Subcutaneous adipose tissue (tissue), 4 donors: ENCODE results near the gene KRTAP10-4. TPM values are rescaled to one million over a fixed set of nuclear protein-coding genes. Genes with fewer than 3 reads are reported as not detected.

Experiments used
- CTCF ChIP-seq: fragments of 450-650 bp; IDR thresholded peaks from one replicate; pipeline ENCODE4 v1.5.1; 2016; ENCODE audit warnings: low read depth, mild to moderate bottlenecking, control low read depth, antibody characterized with exemption, moderate library complexity
- total RNA-seq, 4 donors: library from RNA; depleted of rRNA; stranded (reverse); fragments of >200 nt; gene quantifications; one replicate each; pipeline ENCODE4 v1.1.0, GENCODE V29; 2016

Gene KRTAP10-4
- total RNA-seq, 4 donors from 2014 or later, result not detected

DNA sequence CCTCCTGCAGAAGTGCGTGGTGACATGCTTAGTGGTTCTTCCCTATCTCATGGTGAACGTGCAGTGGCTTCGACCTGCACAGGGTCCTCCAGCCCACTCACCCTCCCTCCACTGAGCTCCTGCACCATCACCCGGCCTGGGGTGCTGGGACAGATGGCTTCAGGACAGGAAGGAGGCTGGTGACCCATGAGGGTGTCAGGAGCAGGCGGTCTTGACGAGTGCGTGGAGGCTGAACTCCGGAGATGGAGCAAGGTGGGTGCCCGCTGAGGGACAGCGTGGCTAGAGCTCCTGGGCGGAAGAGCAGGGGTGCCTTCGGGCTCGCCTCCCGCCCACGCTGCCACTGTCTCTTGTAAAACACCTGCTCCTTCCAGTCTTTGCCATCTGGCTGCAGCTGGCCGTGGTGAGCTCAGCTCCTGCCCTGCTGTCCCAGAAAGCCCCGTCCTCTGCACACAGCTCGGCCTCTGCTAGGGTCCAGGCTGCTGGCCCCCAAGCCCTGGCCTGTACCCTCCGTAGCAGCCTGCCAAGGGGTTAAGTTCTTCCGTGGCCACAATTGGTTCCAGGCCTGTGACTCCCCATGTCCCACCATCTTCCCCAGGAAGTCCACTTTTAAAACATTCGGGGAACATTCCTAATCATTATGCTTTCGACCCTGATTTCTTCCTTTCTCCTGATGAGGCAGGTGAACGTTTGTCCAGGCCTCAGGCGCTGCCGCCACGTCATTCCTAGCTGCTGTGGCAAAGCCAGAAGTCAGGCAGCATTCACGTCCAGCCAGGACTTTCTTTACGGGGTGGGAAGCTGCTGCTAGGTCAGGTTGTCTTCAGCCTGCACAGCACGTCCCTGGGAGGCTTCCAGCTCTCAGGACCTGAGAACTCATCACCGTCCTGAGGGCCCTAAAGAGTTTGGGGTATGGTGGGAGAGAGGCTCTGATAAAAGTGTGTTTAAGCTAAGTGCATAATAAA, 41.6 kb upstream of the KRTAP10-4 start:
- TF ChIP-seq CTCF, result no peak

DNA sequence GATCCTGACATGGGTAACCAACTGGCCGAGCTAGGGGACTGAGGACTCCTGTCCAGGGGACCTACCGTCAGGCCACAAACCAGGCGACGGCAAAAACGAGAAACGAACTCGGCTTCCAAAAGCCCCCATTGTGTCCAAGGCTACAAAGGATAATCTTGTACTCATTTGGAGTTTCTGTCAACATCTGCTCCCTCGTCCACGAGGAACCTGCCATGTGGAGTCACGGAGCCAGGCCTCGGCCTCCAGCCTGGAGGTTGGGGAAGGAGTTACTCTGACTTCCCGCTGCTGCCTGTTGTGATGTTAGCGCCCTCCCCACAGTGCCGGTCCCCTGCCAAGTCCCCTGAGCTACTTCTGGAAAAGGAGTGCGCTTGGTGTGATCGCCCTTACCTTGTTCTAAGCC, 40.8 kb upstream of the KRTAP10-4 start:
- TF ChIP-seq CTCF, result no peak

- TF ChIP-seq CTCF, result no peak
Observed at GRCh38 chr21:44533121-44533890, 40.2 kb upstream of the KRTAP10-4 start.

- TF ChIP-seq CTCF, result no peak
Observed at GRCh38 chr21:44533891-44534627, 39.5 kb upstream of the KRTAP10-4 start.

- TF ChIP-seq CTCF, result no peak
Observed at GRCh38 chr21:44534688-44535087, 38.8 kb upstream of the KRTAP10-4 start.

GRCh38 chr21:44535963-44536362, 37.6 kb upstream of the KRTAP10-4 start:
- no peak for TF ChIP-seq CTCF
